ENCODE data around the gene ABCC6. TPM values are rescaled to one million over a fixed set of nuclear protein-coding genes. Genes with fewer than 3 reads are reported as not detected.

The ABCC6 gene
- polyA plus RNA-seq, 3 donors = 6.1 to 16.5 (median 14.7) TPM

GRCh38 chr16:16099320-16099719 lies 124.0 kb downstream of the ABCC6 start:
- H3K36me3 ChIP-seq (replicated peaks in 1 of 2; ENCODE audit: control insufficient read depth in 1 of 2, insufficient read depth in 2 of 2, low read length in 2 of 2) = peaks cover 48 to 72% of the 10 kb centered on the region in 2 donors
- Mint-ChIP-seq H3K4me1 (peaks cover 13% of the 10 kb centered on the region), H3K27ac (no peak overlapping the region), H3K9me3 (peaks cover 0 to 7% (median 2%) of the 10 kb centered on the region in 7 donors), H3K4me3 (no peak overlapping the region), H3K27me3 (ENCODE audit: low read depth in 3 of 3) (no peaks in the 10 kb centered on the region), H3K36me3 (peaks cover 67 to 83% of the 10 kb centered on the region in 2 donors)
- no peaks in the 10 kb centered on the region for H3K9me3 ChIP-seq (replicated peaks in 1 of 2; ENCODE audit: control insufficient read depth in 1 of 2, insufficient read depth in 1 of 2, low read length in 2 of 2)
- H3K79me2 ChIP-seq (ENCODE audit: insufficient read depth, low read length) = no peaks in the 10 kb centered on the region
- H3K27me3 ChIP-seq (ENCODE audit: control insufficient read depth in 2 of 2, insufficient read depth in 2 of 2, low read length in 2 of 2) = no peaks in the 10 kb centered on the region
- peaks cover 4% of the 10 kb centered on the region for H4K20me1 ChIP-seq (ENCODE audit: insufficient read depth, low read length)
- no peak overlapping the region for H3K4me3 ChIP-seq (replicated peaks in 1 of 3; ENCODE audit: low read depth in 2 of 3, low read length in 3 of 3)
- no peak for DNase-seq
- H3K27ac ChIP-seq (ENCODE audit: low read depth in 1 of 2, low read length in 2 of 2) = no peak overlapping the region
- H2AFZ ChIP-seq (ENCODE audit: insufficient read depth, low read depth, low read length, poor library complexity, severe bottlenecking) = no peak overlapping the region
- intact Hi-C loops (cut with micrococcal nuclease) = no loop called here
- 100% methylated on average over 3 of the region's 4 CpGs for WGBS (ENCODE audit: insufficient coverage)
- peaks cover 8 to 9% of the 10 kb centered on the region in 2 donors for H3K4me1 ChIP-seq (ENCODE audit: control insufficient read depth in 1 of 2, insufficient read depth in 2 of 2, low read length in 2 of 2)
- no peak overlapping the region for H3K4me2 ChIP-seq (replicated peaks; ENCODE audit: extremely low read depth, low read length, poor library complexity, severe bottlenecking)
- no peak for TF ChIP-seq CTCF (IDR thresholded peaks at IDR 0.05)
- no peak overlapping the region for H3K9ac ChIP-seq (ENCODE audit: insufficient read depth, low read length, poor library complexity, severe bottlenecking)

Other genes starting within 250 kb of the ABCC6 start
- gene NOMO3, start 9.0 kb upstream of the ABCC6 start, polyA plus RNA-seq = 10 to 100 TPM in 2 of 3 donors, 1 to 10 TPM in 1; 7.1 to 41.1 (median 39.0) TPM
- gene NPIPA7, start 155.6 kb upstream of the ABCC6 start, polyA plus RNA-seq = 10 to 100 TPM in 1 of 3 donors, not detected in 2; 17.7 TPM

All from CD14-positive monocyte (primary cell).